ENCODE measurements around the gene SEMA3C.

Gene SEMA3C

GRCh38 chr7:80885757-80886156 lies 33.1 kb downstream of the SEMA3C start:
- no peak for DNase-seq (ENCODE audit: low read depth in 2 of 2)

- no peak for DNase-seq (ENCODE audit: low read depth in 2 of 2)
Measured at GRCh38 chr7:80884511-80885195, 34.2 kb downstream of the SEMA3C start.

- no peak for DNase-seq (ENCODE audit: low read depth in 2 of 2)
Measured at GRCh38 chr7:80883154-80884025, 35.5 kb downstream of the SEMA3C start.

GRCh38 chr7:80882213-80882801 lies 36.5 kb downstream of the SEMA3C start:
- no peak for DNase-seq (ENCODE audit: low read depth in 2 of 2)

- no peak for DNase-seq (ENCODE audit: low read depth in 2 of 2)
Measured at GRCh38 chr7:80881351-80881900, 37.4 kb downstream of the SEMA3C start.

- no peak for DNase-seq (ENCODE audit: low read depth in 2 of 2)
Measured at GRCh38 chr7:80879849-80880248, 39.0 kb downstream of the SEMA3C start.

GRCh38 chr7:80876894-80877414 lies 41.9 kb downstream of the SEMA3C start:
- DNase-seq (ENCODE audit: low read depth in 2 of 2): no peak

GRCh38 chr7:80875537-80876120 lies 43.2 kb downstream of the SEMA3C start:
- DNase-seq (ENCODE audit: low read depth in 2 of 2): no peak

- no peak for DNase-seq (ENCODE audit: low read depth in 2 of 2)
Measured at GRCh38 chr7:80873140-80873539, 45.7 kb downstream of the SEMA3C start.

GRCh38 chr7:80871228-80871627 lies 47.6 kb downstream of the SEMA3C start:
- DNase-seq (ENCODE audit: low read depth in 2 of 2): no peak

GRCh38 chr7:80870813-80871212 lies 48.0 kb downstream of the SEMA3C start:
- DNase-seq (ENCODE audit: low read depth in 2 of 2): no peak

GRCh38 chr7:80869821-80870751 lies 48.8 kb downstream of the SEMA3C start:
- no peak for DNase-seq (ENCODE audit: low read depth in 2 of 2)

GRCh38 chr7:80869106-80869784 lies 49.6 kb downstream of the SEMA3C start:
- DNase-seq (ENCODE audit: low read depth in 2 of 2): no peak

- DNase-seq (ENCODE audit: low read depth in 2 of 2): no peak
Measured at GRCh38 chr7:80868566-80868965, 50.3 kb downstream of the SEMA3C start.

GRCh38 chr7:80860554-80860953 lies 58.3 kb downstream of the SEMA3C start:
- no peak for DNase-seq (ENCODE audit: low read depth in 2 of 2)

GRCh38 chr7:80859272-80859970 lies 59.4 kb downstream of the SEMA3C start:
- no peak for DNase-seq (ENCODE audit: low read depth in 2 of 2)

GRCh38 chr7:80858141-80858903 lies 60.5 kb downstream of the SEMA3C start:
- DNase-seq (ENCODE audit: low read depth in 2 of 2): no peak

- no peak for DNase-seq (ENCODE audit: low read depth in 2 of 2)
Measured at GRCh38 chr7:80856769-80857168, 62.1 kb downstream of the SEMA3C start.
